Astrocyte (in vitro differentiated cells and primary cell): Measurements from ENCODE around the gene LMNA.

Experiments used
- CTCF ChIP-seq: IDR thresholded peaks from 2 replicates; pipeline ENCODE4 v1.5.1; 2011; ENCODE audit warnings: low read depth, mild to moderate bottlenecking, inconsistent platforms, low read length, moderate library complexity; ENCODE audit not compliant: insufficient read depth
- EZH2 ChIP-seq: IDR thresholded peaks from 2 replicates; pipeline ENCODE4 v1.6.1; 2012; ENCODE audit warnings: mild to moderate bottlenecking, low read length, inconsistent platforms; ENCODE audit not compliant: insufficient read depth

- TF ChIP-seq CTCF (no peak), EZH2 (no peak)
Measured at GRCh38 chr1:156081917-156082308, 32.6 kb upstream of the LMNA start.
